Esophagus muscularis mucosa (tissue), 4 donors: ENCODE measurements around the gene PYCARD.

Source experiments
- CTCF ChIP-seq, 3 experiments: fragments of 200-600 bp in 2 of 3; fragments of 450-650 bp in 1 of 3; sonication (generic) in 2 of 3; IDR thresholded peaks; one replicate each; pipeline ENCODE4 v1.5.1; 2017 to 2019; ENCODE audit warnings: antibody characterized with exemption in 3 of 3, mild to moderate bottlenecking in 2 of 3, moderate library complexity in 1 of 3
- EP300 ChIP-seq: sonication (generic); formaldehyde crosslinking; IDR thresholded peaks from one replicate; pipeline ENCODE4 v1.6.1; 2017; ENCODE audit warnings: antibody characterized with exemption
- POLR2A ChIP-seq: fragments of 450-650 bp; IDR thresholded peaks from one replicate; pipeline ENCODE4 v1.6.1; 2017; ENCODE audit warnings: antibody characterized with exemption, moderate library complexity, mild to moderate bottlenecking, low read depth
- POLR2AphosphoS5 ChIP-seq, 2 donors: sonication (generic); formaldehyde crosslinking; IDR thresholded peaks; one replicate each; pipeline ENCODE4 v1.6.1; 2017; ENCODE audit warnings: antibody characterized with exemption in 2 of 2

DNA sequence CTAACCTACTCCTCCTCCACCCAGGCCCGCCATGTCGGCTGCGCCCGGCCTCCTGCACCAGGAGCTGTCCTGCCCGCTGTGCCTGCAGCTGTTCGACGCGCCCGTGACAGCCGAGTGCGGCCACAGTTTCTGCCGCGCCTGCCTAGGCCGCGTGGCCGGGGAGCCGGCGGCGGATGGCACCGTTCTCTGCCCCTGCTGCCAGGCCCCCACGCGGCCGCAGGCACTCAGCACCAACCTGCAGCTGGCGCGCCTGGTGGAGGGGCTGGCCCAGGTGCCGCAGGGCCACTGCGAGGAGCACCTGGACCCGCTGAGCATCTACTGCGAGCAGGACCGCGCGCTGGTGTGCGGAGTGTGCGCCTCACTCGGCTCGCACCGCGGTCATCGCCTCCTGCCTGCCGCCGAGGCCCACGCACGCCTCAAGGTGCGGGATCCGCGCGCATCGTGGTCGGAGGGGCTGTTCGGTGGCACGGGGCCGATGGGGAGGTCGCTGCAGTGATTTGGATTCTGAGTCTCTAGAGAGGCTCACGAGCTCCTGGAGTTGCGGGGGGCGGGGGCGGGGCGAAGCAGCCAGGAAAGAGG is 12.2 kb upstream of the PYCARD start:
- no peak for TF ChIP-seq CTCF (IDR thresholded peaks at IDR 0.05)
- TF ChIP-seq POLR2AphosphoS5 (IDR thresholded peaks at IDR 0.05): no peak
- no peak for TF ChIP-seq POLR2A
- TF ChIP-seq EP300: no peak
